ENCODE data around the gene TOX2.

GRCh38 chr20:43991982-43992381 lies 77.3 kb downstream of the TOX2 start:
- no peak for TF ChIP-seq EZH2phosphoT487 (IDR thresholded peaks at IDR 0.05; ENCODE audit: low read depth)
- TF ChIP-seq CTCF (IDR thresholded peaks at IDR 0.05; ENCODE audit: low read depth, low read length): no peak
